D721Med (cell line): Measurements from ENCODE around the gene CTCFL.

Experiments
- DNase-seq: peaks from one replicate; pipeline ENCODE4 v3.0.0; 2011; ENCODE audit warnings: low spot score; ENCODE audit not compliant: insufficient read length
- FAIRE-seq: peaks from 2 replicates; lab custom pipeline; 2011; peaks lifted over from hg19 to GRCh38; lab: Jason Lieb, UNC
- CTCF ChIP-seq: IDR thresholded peaks from 2 replicates; pipeline ENCODE4 v1.5.1; 2012; ENCODE audit warnings: mild to moderate bottlenecking, control low read depth; ENCODE audit not compliant: insufficient read depth; ENCODE audit errors: missing control alignments

The CTCFL gene

GRCh38 chr20:57543754-57544153 is 18.8 kb upstream of the CTCFL start:
- FAIRE-seq = no peak
- TF ChIP-seq CTCF = no peak
- no peak for DNase-seq

- DNase-seq (no peak), FAIRE-seq (no peak)
- no peak for TF ChIP-seq CTCF
These were observed 16.1 kb upstream of the CTCFL start for GRCh38 chr20:57540890-57541580.

GRCh38 chr20:57539889-57540288 is 14.9 kb upstream of the CTCFL start:
- DNase-seq (no peak), FAIRE-seq (no peak)

GRCh38 chr20:57537822-57538221 is 12.9 kb upstream of the CTCFL start:
- DNase-seq (no peak), FAIRE-seq (no peak)
- TF ChIP-seq CTCF = no peak

More at GRCh38 chr20:57539889-57540288, 14.9 kb upstream of the CTCFL start:
- no peak for TF ChIP-seq CTCF

- DNase-seq = no peak
- FAIRE-seq = no peak
- TF ChIP-seq CTCF = no peak
These were observed 12.1 kb upstream of the CTCFL start for GRCh38 chr20:57536771-57537724.

- no peak for TF ChIP-seq CTCF
- DNase-seq = no peak
- FAIRE-seq = no peak
These were observed 11.3 kb upstream of the CTCFL start for GRCh38 chr20:57536120-57536708.
